Measurements from ENCODE around the gene TPPP3.
A peak's percentile ranks its signal among the peaks of the same experiment; 100 is the strongest.

GRCh38 chr16:67399218-67399733 lies 6.0 kb upstream of the TPPP3 start:
- peak; percentile 72 for TF ChIP-seq CTCF (IDR thresholded peaks at IDR 0.05; ENCODE audit: low read length)
- no peak for TF ChIP-seq EZH2phosphoT487 (IDR thresholded peaks at IDR 0.05; ENCODE audit: low read length)
- TF ChIP-seq EZH2 (optimal IDR thresholded peaks at IDR 0.05; ENCODE audit: low read depth, low read length): no peak

All from MM.1S (cell line).